ENCODE results near the gene TRANK1. TPM values are rescaled to one million over a fixed set of nuclear protein-coding genes. Genes with fewer than 3 reads are reported as not detected.

TRANK1 gene
- total and polyA plus RNA-seq, 12 donors: 5.0 to 28.0 (median 14.0) TPM

DNA sequence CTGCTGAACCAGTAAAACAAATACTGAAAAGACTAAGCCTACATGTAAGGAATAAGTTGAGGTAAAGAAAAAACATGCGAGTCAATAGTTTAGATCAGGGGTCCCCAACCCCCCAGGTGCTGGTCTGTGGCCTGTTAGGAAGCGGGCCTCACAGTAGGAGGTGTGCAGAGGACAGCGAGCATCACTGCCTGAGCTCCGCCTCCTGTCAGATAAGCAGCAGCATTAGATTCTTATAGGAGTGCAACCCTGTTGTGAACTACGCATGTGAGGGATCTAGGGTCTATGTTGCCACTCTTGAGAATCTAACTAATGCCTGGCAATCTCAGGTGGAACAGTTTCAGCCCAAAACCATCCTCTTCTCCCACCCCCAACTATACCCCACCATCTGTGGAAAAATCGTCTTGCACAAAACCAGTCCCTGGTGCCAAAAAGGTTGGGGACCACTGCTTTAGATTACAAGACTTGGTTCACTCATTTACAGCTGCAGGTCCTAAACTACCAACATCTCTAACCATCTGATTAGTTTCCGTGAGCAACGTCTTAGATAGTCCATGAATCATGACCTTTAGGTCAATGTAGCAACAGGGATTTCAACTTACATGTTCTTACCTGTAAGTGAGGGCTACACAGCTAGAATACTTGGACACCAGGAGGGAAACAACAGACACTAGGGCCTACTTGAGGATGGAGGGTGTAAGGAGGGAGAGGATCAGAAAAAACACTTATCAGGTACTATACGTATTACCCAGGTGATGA is 66.7 kb downstream of the TRANK1 start:
- H3K27me3 ChIP-seq: no peaks in the 10 kb centered on the region
- 89 to 95% (median 92%) methylated on average over 9 of the region's 9 CpGs for WGBS, 4 donors
- intact Hi-C loops (cut with DNase I): no loop called here
- TF ChIP-seq POLR2A (IDR thresholded peaks at IDR 0.05): no peak
- TF ChIP-seq, protein P1, sequence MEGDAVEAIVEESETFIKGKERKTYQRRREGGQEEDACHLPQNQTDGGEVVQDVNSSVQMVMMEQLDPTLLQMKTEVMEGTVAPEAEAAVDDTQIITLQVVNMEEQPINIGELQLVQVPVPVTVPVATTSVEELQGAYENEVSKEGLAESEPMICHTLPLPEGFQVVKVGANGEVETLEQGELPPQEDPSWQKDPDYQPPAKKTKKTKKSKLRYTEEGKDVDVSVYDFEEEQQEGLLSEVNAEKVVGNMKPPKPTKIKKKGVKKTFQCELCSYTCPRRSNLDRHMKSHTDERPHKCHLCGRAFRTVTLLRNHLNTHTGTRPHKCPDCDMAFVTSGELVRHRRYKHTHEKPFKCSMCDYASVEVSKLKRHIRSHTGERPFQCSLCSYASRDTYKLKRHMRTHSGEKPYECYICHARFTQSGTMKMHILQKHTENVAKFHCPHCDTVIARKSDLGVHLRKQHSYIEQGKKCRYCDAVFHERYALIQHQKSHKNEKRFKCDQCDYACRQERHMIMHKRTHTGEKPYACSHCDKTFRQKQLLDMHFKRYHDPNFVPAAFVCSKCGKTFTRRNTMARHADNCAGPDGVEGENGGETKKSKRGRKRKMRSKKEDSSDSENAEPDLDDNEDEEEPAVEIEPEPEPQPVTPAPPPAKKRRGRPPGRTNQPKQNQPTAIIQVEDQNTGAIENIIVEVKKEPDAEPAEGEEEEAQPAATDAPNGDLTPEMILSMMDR (IDR thresholded peaks at IDR 0.05): no peak
- H3K9me3 ChIP-seq (replicated peaks in 1 of 3): no peaks in the 10 kb centered on the region
- no peak overlapping the region for H3K27ac ChIP-seq
- H3K4me1 ChIP-seq (replicated peaks in 1 of 2): no peaks in the 10 kb centered on the region
- no peak for DNase-seq
- H3K4me3 ChIP-seq: no peak overlapping the region
- peaks cover 0 to 4% of the 10 kb centered on the region in 2 donors for H3K36me3 ChIP-seq (replicated peaks in 1 of 2)

DNA sequence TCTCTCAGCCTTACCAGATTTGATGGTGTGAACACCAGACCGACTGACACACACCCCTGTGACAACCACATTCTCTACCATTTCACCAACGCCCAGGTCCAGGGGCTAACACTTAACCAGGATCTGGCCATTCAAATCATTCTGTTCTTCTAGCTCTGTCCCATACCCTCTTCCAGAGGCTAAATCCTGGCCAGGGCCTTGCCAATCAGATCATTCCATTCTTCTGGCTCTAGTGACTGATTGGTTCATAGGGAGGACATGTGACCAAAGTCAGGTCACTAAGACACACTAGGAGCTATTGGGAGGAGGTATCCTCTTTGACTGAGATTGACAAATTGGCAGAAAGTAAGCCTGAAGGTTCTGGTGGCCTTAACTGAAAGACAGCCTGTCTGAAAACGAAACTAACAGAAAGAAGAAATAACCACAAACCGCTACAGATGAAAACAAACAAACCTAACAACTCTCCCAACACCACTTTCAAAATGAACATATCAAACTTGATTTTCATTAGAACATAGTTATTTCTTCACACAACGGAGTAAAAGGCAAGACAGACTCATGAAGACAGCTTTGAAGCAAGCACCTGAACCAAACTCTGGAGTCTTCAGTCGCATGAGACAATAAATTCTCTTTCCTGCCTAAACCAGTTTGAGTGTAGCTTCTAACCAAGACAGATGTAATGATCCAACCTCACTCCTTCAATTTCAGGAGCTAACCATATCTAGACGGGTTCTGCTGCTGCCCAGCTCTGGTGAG is 68.5 kb downstream of the TRANK1 start:
- H3K27ac ChIP-seq: peak overlapping the region in 1 of 5 donors; percentile 45
- WGBS, 4 donors: 76 to 83% (median 80%) methylated on average over 7 of the region's 7 CpGs
- H3K36me3 ChIP-seq (replicated peaks in 1 of 2): peaks cover 0 to 6% of the 10 kb centered on the region in 2 donors
- no peaks in the 10 kb centered on the region for H3K9me3 ChIP-seq (replicated peaks in 1 of 3)
- no peaks in the 10 kb centered on the region for H3K27me3 ChIP-seq
- TF ChIP-seq, protein P1 (IDR thresholded peaks at IDR 0.05): no peak
- no peak for TF ChIP-seq POLR2A (IDR thresholded peaks at IDR 0.05)
- DNase-seq: no peak
- no peak overlapping the region for H3K4me3 ChIP-seq
- intact Hi-C loops (cut with DNase I): no loop called here
- H3K4me1 ChIP-seq (replicated peaks in 1 of 2): no peaks in the 10 kb centered on the region

GRCh38 chr3:36875397-36875796 is 69.5 kb downstream of the TRANK1 start:
- Histone ChIP-seq H3K9me3 (replicated peaks in 1 of 3) (no peaks in the 10 kb centered on the region), H3K4me1 (replicated peaks in 1 of 2) (no peaks in the 10 kb centered on the region), H3K27ac (no peak overlapping the region), H3K4me3 (no peak overlapping the region), H3K27me3 (no peaks in the 10 kb centered on the region), H3K36me3 (replicated peaks in 1 of 2) (peaks cover 0 to 6% of the 10 kb centered on the region in 2 donors)
- intact Hi-C loops (cut with DNase I): no loop called here
- WGBS, 4 donors: 90 to 94% (median 91%) methylated on average over 3 of the region's 3 CpGs
- TF ChIP-seq POLR2A (IDR thresholded peaks at IDR 0.05): no peak
- TF ChIP-seq, protein P1 (IDR thresholded peaks at IDR 0.05): no peak
- no peak for DNase-seq

- WGBS, 4 donors: 86 to 97% (median 93%) methylated on average over 2 of the region's 2 CpGs
- DNase-seq: no peak
Measured at GRCh38 chr3:36874424-36874823, 70.4 kb downstream of the TRANK1 start.

More at GRCh38 chr3:36874424-36874823, 70.4 kb downstream of the TRANK1 start:
- no peak overlapping the region for H3K27ac ChIP-seq
- TF ChIP-seq POLR2A (IDR thresholded peaks at IDR 0.05): no peak
- TF ChIP-seq, protein P1 (IDR thresholded peaks at IDR 0.05): no peak
- peaks cover 0 to 6% of the 10 kb centered on the region in 2 donors for H3K36me3 ChIP-seq (replicated peaks in 1 of 2)
- no peaks in the 10 kb centered on the region for H3K9me3 ChIP-seq (replicated peaks in 1 of 3)
- no peak overlapping the region for H3K4me3 ChIP-seq
- intact Hi-C loops (cut with DNase I): no loop called here
- H3K4me1 ChIP-seq (replicated peaks in 1 of 2): no peaks in the 10 kb centered on the region
- H3K27me3 ChIP-seq: no peaks in the 10 kb centered on the region

All from adrenal gland (tissue), 12 donors.